Stimulated activated CD8-positive, alpha-beta memory T cell treated with anti-CD3 and anti-CD28 coated beads, Interleukin-15, amount 100 ng/mL, for 48 hours (primary cell): Measurements from ENCODE around the gene MLH3.

Source experiments
- DNase-seq, 2 donors: peaks; one replicate each; pipeline ENCODE4 v3.0.0-alpha.2; 2020; ENCODE audit warnings: low read depth in 2 of 2

Gene MLH3

DNA sequence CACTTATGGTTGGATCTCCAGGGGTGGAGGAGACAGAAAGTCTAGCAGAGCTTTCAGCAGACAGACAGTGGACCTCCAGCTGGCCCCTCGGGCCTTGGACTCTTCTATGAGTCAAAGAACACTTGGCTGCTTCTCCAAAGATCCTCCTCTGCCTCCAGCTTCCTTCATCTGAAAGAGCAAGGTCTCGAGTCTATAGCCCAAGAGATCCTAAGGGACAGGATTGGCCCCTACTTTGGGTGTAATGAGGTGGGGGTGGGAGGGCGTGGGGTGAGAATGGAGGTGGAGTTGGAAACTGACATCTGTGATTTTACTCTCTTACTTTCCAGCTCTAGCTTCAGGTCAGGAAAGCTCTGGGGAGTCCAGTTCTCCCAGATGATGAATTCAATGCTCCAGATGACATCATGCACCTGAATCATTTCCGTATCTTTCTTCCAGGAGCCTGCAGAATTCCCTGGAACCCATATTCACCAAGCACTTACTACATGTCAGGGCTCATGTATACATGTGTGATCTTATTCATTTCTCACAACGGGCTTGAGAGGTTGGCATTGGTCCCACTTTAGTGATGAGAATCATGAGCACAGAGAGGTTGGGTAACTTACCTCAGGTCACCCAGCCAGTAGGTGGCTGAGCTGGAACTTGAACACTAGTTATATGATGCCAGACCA, 85.6 kb downstream of the MLH3 start:
- DNase-seq = no peak

- DNase-seq = no peak
Observed at GRCh38 chr14:74964787-74965485, 86.3 kb downstream of the MLH3 start.
